HG02759 (cell line): Measurements from ENCODE around the gene FAM8A1.

Experiments used
- ATAC-seq: cut with Tn5 transposase; IDR thresholded peaks from one replicate; pipeline ENCODE4 v1.9.1; 2021; ENCODE audit warnings: mild to moderate bottlenecking, moderate library complexity; ENCODE audit not compliant: unreplicated experiment

FAM8A1 gene

DNA sequence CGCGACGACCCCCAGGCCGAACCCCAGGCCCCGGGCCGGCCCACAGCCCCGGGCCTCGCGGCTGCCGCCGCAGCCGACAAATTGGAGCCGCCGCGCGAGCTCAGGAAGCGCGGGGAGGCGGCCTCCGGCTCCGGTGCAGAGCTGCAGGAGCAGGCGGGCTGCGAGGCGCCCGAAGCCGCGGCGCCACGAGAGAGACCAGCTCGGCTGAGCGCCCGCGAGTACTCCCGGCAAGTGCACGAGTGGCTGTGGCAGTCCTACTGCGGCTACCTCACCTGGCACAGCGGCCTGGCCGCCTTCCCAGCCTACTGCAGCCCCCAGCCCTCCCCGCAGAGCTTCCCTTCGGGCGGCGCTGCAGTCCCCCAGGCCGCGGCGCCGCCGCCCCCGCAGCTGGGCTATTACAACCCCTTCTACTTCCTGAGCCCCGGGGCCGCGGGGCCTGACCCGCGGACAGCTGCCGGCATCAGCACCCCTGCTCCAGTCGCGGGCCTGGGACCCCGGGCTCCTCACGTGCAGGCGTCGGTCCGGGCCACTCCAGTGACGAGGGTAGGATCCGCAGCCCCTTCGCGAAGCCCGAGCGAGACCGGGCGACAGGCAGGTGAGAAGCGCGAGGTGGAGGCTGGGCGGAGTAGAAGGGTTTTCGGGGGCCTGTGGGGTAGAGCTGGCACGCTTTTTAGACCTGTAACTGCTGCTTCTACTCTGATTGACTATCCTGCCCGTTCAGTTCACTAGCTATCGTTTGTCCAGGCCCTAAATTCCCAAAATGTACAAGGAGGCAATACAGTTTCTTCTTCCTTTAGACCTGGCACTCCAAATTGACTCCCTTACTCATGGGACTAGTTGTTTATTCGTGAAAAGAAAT, 654 bp downstream of the FAM8A1 start:
- ATAC-seq = peak; percentile 57

GRCh38 chr6:17601386-17601703, 1.2 kb downstream of the FAM8A1 start:
- ATAC-seq = no peak

GRCh38 chr6:17602888-17603287, 2.8 kb downstream of the FAM8A1 start:
- ATAC-seq = no peak

GRCh38 chr6:17606606-17607005, 6.5 kb downstream of the FAM8A1 start:
- ATAC-seq = no peak

- no peak for ATAC-seq
Observed at GRCh38 chr6:17610835-17611234, 10.7 kb downstream of the FAM8A1 start.

DNA sequence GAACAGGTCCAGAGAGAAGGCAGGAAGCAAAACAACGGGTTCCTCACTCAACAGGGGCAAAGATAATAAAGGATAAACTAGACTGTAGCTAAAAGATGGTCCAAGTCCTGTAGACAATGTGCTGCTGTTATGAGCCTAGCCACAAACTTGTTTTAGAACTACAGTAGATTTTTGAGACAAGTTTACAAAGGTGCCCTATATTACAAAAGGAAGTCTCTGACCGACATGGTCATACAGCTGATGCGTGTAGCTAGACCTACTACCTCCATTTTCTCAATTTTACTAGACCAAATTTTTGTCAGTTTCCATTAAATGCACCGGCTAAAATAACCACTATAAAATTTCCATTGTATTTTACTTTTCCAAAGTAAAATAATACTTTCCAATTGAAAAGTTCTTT, 11.9 kb downstream of the FAM8A1 start:
- no peak for ATAC-seq

- no peak for ATAC-seq
Observed at GRCh38 chr6:17615794-17616193, 15.7 kb downstream of the FAM8A1 start.

DNA sequence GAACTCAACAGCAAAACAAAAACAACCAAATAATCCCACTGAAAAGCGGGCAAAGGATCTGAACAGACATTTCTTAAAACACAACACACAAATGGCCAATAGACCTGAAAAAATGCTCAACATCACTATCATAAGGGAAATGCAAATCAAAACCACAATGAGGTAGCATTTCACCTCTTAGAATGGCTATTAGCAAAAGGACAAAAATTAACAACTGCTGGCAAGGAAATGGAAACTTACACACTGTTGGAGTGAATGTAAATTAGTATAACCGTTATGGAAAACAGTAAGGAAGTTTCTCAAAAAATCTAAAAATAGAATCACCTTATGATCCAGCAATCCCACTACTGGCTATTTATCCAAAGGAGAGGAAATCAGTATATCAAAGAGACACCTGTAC, 20.9 kb downstream of the FAM8A1 start:
- ATAC-seq = peak; percentile 69

- no peak for ATAC-seq
Observed at GRCh38 chr6:17622144-17622543, 22.0 kb downstream of the FAM8A1 start.

DNA sequence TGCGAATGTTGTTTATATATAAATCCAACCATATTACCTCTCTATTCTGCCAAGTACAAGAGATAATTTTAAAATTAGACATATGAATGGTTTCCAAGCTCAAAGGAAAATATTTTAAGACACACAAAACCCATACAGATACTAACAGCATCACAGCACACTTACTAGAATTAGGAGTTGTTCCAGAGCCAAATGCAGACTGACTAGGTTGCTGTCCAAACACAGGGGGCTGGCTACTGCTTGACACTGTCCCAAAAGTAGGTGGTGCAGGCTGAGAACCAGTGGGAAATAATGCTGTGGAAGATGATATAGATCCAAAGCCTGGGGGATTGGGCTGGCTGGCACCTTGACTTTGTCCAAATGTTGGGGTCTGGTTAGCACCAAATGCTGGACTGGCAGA, 24.3 kb downstream of the FAM8A1 start:
- no peak for ATAC-seq

GRCh38 chr6:17628873-17629272, 28.8 kb downstream of the FAM8A1 start:
- ATAC-seq = no peak

DNA sequence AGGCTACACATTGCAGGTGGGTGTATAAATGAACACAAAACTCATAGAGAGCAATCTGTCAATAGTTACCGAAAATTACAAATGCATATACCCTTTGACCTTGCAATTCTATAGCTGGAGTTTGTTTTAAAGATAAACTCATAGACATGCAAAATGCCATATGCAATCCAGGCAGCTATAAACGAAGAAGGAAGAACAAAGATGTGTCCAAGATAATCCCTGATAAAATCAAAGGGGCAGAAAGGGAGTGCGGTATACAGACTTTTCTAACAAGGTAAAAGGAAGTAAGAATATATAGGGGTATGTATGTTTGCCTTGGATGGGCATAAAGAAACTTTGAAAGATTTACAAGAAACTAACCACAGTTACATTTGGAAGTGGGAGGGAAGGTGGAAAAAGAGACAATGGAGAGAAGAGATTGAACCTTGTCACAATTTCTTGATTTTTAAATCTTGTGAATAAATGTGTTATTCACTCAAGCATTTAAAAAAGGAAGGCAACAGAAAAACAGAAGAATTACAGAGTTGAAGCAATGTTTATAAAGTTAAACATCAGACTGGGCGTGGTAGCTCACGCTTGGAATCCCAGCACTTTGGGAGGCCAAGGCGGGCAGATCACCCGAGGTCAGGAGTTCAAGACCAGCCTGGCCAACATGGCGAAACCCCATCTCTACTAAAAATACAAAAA, 29.9 kb downstream of the FAM8A1 start:
- ATAC-seq = no peak

DNA sequence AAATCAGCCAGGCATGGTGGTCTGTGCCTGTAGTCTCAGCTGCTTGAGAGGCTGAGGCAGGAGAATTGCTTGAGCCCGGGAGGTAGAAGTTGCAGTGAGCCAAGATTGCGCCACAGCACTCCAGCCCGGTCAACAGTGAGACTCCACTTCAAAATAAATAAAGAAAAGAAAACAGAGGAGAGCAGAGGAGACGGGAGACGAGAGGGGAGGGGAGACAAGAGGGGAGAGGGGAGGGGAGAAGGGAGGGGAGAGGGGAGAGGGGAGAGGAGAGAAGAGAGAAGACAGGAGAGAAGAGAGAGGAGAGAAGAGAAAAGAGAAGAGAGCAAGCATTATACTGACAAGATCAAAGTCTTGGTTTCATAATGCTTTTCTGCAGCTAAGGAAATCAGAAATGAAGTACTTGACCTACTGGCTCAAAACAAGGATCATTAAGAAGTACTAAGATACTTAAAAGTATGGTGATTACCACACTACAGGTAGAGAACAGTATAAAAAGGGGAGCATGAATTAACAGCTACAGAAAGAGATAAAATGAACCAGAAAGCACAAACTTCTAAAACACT, 30.5 kb downstream of the FAM8A1 start:
- no peak for ATAC-seq

DNA sequence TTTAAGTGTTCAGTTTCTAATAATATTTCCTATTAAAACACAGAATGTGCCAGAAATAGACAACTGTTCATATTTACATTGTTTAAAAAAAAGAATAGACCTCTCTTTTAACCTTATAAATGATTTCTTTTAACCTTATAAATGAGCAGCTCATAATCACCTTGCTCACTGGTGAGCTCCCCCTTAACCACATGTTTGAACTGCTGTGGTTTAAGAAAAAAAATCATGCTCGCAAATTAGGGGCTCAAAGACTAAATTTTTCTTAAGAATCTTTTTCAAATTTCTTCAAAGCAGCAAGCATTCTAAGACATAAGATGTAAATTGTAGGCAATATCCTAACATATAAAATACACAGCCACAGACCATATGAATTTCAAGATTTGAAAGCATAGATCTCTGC, 32.8 kb downstream of the FAM8A1 start:
- no peak for ATAC-seq

- no peak for ATAC-seq
Observed at GRCh38 chr6:17633465-17634188, 33.5 kb downstream of the FAM8A1 start.

- ATAC-seq = no peak
Observed at GRCh38 chr6:17635568-17635967, 35.5 kb downstream of the FAM8A1 start.

- no peak for ATAC-seq
Observed at GRCh38 chr6:17638212-17638715, 38.2 kb downstream of the FAM8A1 start.

DNA sequence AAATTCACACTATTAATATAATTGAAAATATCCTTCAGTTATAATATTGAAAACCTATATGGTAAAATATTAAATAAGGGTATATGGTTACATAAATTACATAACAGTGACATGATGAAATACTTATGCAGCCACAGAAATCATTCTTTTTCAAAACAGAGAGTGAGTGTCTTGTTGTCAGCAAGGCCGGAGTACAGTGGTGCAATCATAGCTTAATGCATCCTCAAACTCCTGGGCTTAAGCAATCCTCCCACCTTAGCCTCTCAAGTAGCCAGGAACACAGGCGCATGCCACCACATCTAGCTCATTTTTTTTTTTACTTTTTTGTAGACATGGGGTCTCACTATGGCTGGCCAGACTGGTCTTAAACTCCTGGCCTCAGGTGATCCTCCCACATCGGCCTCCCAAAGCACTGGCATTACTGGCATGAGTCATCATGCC, 40.4 kb downstream of the FAM8A1 start:
- ATAC-seq = no peak

GRCh38 chr6:17648745-17649144, 48.6 kb downstream of the FAM8A1 start:
- ATAC-seq = no peak

- no peak for ATAC-seq
Observed at GRCh38 chr6:17650656-17651309, 50.7 kb downstream of the FAM8A1 start.
